HEK293T (cell line): Measurements from ENCODE around the gene RNF217.
"Not testable (repeated sequence)": the region's sequence is repeated elsewhere in the genome, so short reads cannot be mapped to it uniquely, and the experiment has no call there.

Experiments used
- BHLHE40 ChIP-seq: fragments of 450-650 bp; IDR thresholded peaks from 2 replicates; pipeline ENCODE4 v1.6.1; 2016; ENCODE audit warnings: mild to moderate bottlenecking, moderate library complexity, borderline replicate concordance
- HDGF ChIP-seq: fragments of 450-650 bp; IDR thresholded peaks from 2 replicates; pipeline ENCODE4 v1.6.1; 2017; ENCODE audit warnings: antibody characterized with exemption, borderline replicate concordance

DNA sequence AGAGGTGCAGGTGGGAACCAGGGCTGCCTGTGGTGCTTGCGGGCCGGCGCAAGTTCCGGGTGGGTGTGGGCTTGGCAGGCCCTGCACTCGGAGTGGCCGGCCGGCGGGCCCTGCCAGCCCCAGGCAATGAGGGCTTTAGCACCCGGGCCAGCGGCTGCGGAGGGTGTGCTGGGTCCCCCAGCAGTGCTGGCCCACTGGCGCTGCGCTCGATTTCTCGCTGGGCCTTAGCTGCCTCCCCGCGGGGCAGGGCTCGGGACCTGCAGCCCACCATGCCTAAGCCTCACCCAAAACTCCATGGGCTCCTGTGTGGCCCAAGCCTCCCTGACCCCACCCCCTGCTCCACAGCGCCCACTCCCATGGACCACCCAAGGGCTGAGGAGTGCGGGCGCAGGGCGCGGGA, 163.6 kb downstream of the RNF217 start:
- not testable (repeated sequence) for TF ChIP-seq BHLHE40, HDGF
